ENCODE data around the gene GALNTL6. TPM values are rescaled to one million over a fixed set of nuclear protein-coding genes. Genes with fewer than 3 reads are reported as not detected.

The GALNTL6 gene
- polyA plus RNA-seq, 5 donors = 0.06 to 0.13 (median 0.08) TPM

GRCh38 chr4:173056710-173057109, 1243.5 kb downstream of the GALNTL6 start:
- DNase-seq = no peak

- DNase-seq = no peak
Measured at GRCh38 chr4:173057442-173057841, 1244.2 kb downstream of the GALNTL6 start.

- no peak for DNase-seq
Measured at GRCh38 chr4:173057901-173058300, 1244.7 kb downstream of the GALNTL6 start.

- DNase-seq = no peak
Measured at GRCh38 chr4:173061160-173061559, 1248.0 kb downstream of the GALNTL6 start.

GRCh38 chr4:173073939-173074500, 1260.8 kb downstream of the GALNTL6 start:
- DNase-seq = no peak

GRCh38 chr4:173074501-173074946, 1261.3 kb downstream of the GALNTL6 start:
- DNase-seq = no peak

- no peak for DNase-seq
Measured at GRCh38 chr4:173076903-173077634, 1263.9 kb downstream of the GALNTL6 start.

GRCh38 chr4:173088144-173088543, 1274.9 kb downstream of the GALNTL6 start:
- DNase-seq = no peak
